Gastrocnemius medialis (tissue), 4 donors: ENCODE results near the gene PCSK6. TPM values are rescaled to one million over a fixed set of nuclear protein-coding genes. Genes with fewer than 3 reads are reported as not detected.

Source experiments
- ATAC-seq, 2 donors: fragments of 150-250 bp; one replicate each; pipeline ENCODE4 v1.9.1; 2016
- DNase-seq, 2 donors: peaks; one replicate each; pipeline ENCODE4 v3.0.0-alpha.2; 2019
- H3K27ac ChIP-seq, 4 donors: fragments of 200-600 bp; sonication (generic); 1 replicate in 1 of 4; 2 replicates in 3 of 4; pipeline ENCODE4 v1.5.1; 2016 to 2018; ENCODE audit warnings: mild to moderate bottlenecking in 2 of 4, moderate library complexity in 1 of 4
- H3K27me3 ChIP-seq, 3 donors: fragments of 200-600 bp; sonication (generic) in 2 of 3; 1 replicate in 1 of 3; 2 replicates in 2 of 3; pipeline versions ENCODE4 v1.5.1 to v1.6.0; 2016 to 2019; ENCODE audit warnings: mild to moderate bottlenecking in 1 of 3, moderate library complexity in 1 of 3
- H3K36me3 ChIP-seq, 2 donors: fragments of 200-600 bp; sonication (generic) in 1 of 2; one replicate each; pipeline ENCODE4 v1.5.1; 2017 to 2018
- H3K4me1 ChIP-seq, 2 donors: fragments of 200-600 bp; sonication (generic) in 1 of 2; one replicate each; pipeline ENCODE4 v1.5.1; 2016 to 2017; ENCODE audit warnings: mild to moderate bottlenecking in 2 of 2
- H3K4me3 ChIP-seq, 4 donors: fragments of 200-600 bp; sonication (generic) in 3 of 4; 1 replicate in 1 of 4; 2 replicates in 3 of 4; pipeline ENCODE4 v1.5.1; 2016 to 2019; ENCODE audit warnings: mild to moderate bottlenecking in 2 of 4
- H3K9me3 ChIP-seq, 3 donors: fragments of 200-600 bp; sonication (generic) in 2 of 3; 1 replicate in 1 of 3; 2 replicates in 2 of 3; pipeline ENCODE4 v1.5.1; 2016 to 2019
- CTCF ChIP-seq, 5 experiments: fragments of 450-650 bp in 3 of 5; fragments of 200-600 bp in 2 of 5; sonication (generic) in 2 of 5; IDR thresholded peaks in 4 of 5; conservative IDR thresholded peaks in 1 of 5; 1 replicate in 4 of 5; 2 replicates in 1 of 5; pipeline ENCODE4 v1.5.1; 2016 to 2019; ENCODE audit warnings: antibody characterized with exemption in 5 of 5, mild to moderate bottlenecking in 3 of 5, moderate library complexity in 3 of 5
- POLR2A ChIP-seq, 2 donors: fragments of 450-650 bp; IDR thresholded peaks; one replicate each; pipeline ENCODE4 v1.6.1; 2017; ENCODE audit warnings: antibody characterized with exemption in 2 of 2, mild to moderate bottlenecking in 2 of 2, moderate library complexity in 2 of 2
- in situ Hi-C, 4 donors: fragments of 200-750 bp; cut with MboI; loops; one replicate each; pipeline versions ENCODE4 v1.15.0 to v1.8.0; 2017; ENCODE audit warnings: low sequenced_read_pairs in 4 of 4
- intact Hi-C: fragments of 100-400 bp; cut with DNase I; formaldehyde crosslinking; loops from one replicate; pipeline ENCODE4 v1.15.1; 2023; ENCODE audit warnings: low total_unique reads
- total RNA-seq, 4 donors: library from RNA; depleted of rRNA; stranded (reverse); fragments of >200 nt; gene quantifications; one replicate each; pipeline versions ENCODE4 v1.1.0 to v1.2.3, GENCODE V29; 2016

Gene PCSK6
- total RNA-seq, 4 donors from 2014 or later: 12.8 to 46.0 (median 23.6) TPM

- intact Hi-C loops (no loop called here), in situ Hi-C loops (no loop called here)
- no peaks in the 10 kb centered on the region for H3K27me3 ChIP-seq
- no peak for TF ChIP-seq POLR2A (IDR thresholded peaks at IDR 0.05)
- TF ChIP-seq CTCF (IDR thresholded peaks at IDR 0.05 in 4 of 5, conservative IDR thresholded peaks at IDR 0.05 in 1 of 5): no peak
- no peak overlapping the region for H3K27ac ChIP-seq
- peaks cover 9 to 16% of the 10 kb centered on the region in 2 donors for H3K4me1 ChIP-seq
- ATAC-seq (no peak), DNase-seq (no peak)
- H3K9me3 ChIP-seq: no peaks in the 10 kb centered on the region
- no peak overlapping the region for H3K4me3 ChIP-seq
- H3K36me3 ChIP-seq: no peaks in the 10 kb centered on the region
Measured at GRCh38 chr15:101526021-101526420, 36.5 kb upstream of the PCSK6 start.

- in situ Hi-C loops: no loop called here
- intact Hi-C loops: no loop called here
- no peak for ATAC-seq
Measured at GRCh38 chr15:101525087-101525669, 35.7 kb upstream of the PCSK6 start.

GRCh38 chr15:101523560-101523940, 34.0 kb upstream of the PCSK6 start:
- intact Hi-C loops: no loop called here
- Histone ChIP-seq H3K27me3 (no peaks in the 10 kb centered on the region), H3K4me3 (no peak overlapping the region), H3K27ac (no peak overlapping the region), H3K36me3 (no peaks in the 10 kb centered on the region), H3K4me1 (peaks cover 9 to 23% of the 10 kb centered on the region in 2 donors), H3K9me3 (no peaks in the 10 kb centered on the region)
- no peak for TF ChIP-seq CTCF (IDR thresholded peaks at IDR 0.05 in 4 of 5, conservative IDR thresholded peaks at IDR 0.05 in 1 of 5)
- TF ChIP-seq POLR2A (IDR thresholded peaks at IDR 0.05): no peak
- in situ Hi-C loops: no loop called here
- no peak for DNase-seq
- no peak for ATAC-seq

More at GRCh38 chr15:101525087-101525669, 35.7 kb upstream of the PCSK6 start:
- H3K9me3 ChIP-seq: no peaks in the 10 kb centered on the region
- no peak overlapping the region for H3K27ac ChIP-seq
- peaks cover 9 to 23% of the 10 kb centered on the region in 2 donors for H3K4me1 ChIP-seq
- TF ChIP-seq POLR2A (IDR thresholded peaks at IDR 0.05): no peak
- TF ChIP-seq CTCF (IDR thresholded peaks at IDR 0.05 in 4 of 5, conservative IDR thresholded peaks at IDR 0.05 in 1 of 5): no peak
- no peak overlapping the region for H3K4me3 ChIP-seq
- no peak for DNase-seq
- H3K27me3 ChIP-seq: no peaks in the 10 kb centered on the region
- H3K36me3 ChIP-seq: no peaks in the 10 kb centered on the region

- H3K27me3 ChIP-seq: no peaks in the 10 kb centered on the region
- no peaks in the 10 kb centered on the region for H3K9me3 ChIP-seq
- peaks cover 0 to 3% of the 10 kb centered on the region in 2 donors for H3K36me3 ChIP-seq
- DNase-seq: no peak
- TF ChIP-seq CTCF (IDR thresholded peaks at IDR 0.05 in 4 of 5, conservative IDR thresholded peaks at IDR 0.05 in 1 of 5): no peak
- no peak for TF ChIP-seq POLR2A (IDR thresholded peaks at IDR 0.05)
- no peak overlapping the region for H3K27ac ChIP-seq
- in situ Hi-C loops: no loop called here
- H3K4me3 ChIP-seq: no peak overlapping the region
- intact Hi-C loops: no loop called here
- ATAC-seq: no peak
- H3K4me1 ChIP-seq: peaks cover 7 to 21% of the 10 kb centered on the region in 2 donors
Measured at GRCh38 chr15:101522621-101523559, 33.4 kb upstream of the PCSK6 start.
